OCI-LY7 (cell line): ENCODE data around the gene DMKN. TPM values are rescaled to one million over a fixed set of nuclear protein-coding genes. Genes with fewer than 3 reads are reported as not detected.
A peak's percentile ranks its signal among the peaks of the same experiment; 100 is the strongest.

Source experiments
- BruUV-seq: library from RNA; stranded (reverse); fragments of 400-500 nt; replicated peaks from 2 replicates; lab custom pipeline; 2021; lab: Mats Ljungman, UMichigan
- CTCF ChIA-PET: fragments of 300-600 bp; sonication (Branson Sonifier 250); formaldehyde crosslinking; loops from one replicate; lab custom pipeline; 2022; ENCODE audit warnings: antibody characterized with exemption; ENCODE audit not compliant: unreplicated experiment; lab: Charles Lee
- POLR2A ChIA-PET: fragments of 300-600 bp; sonication (Branson Sonifier 250); formaldehyde crosslinking; loops from one replicate; lab custom pipeline; 2022; ENCODE audit warnings: antibody characterized with exemption; lab: Charles Lee
- DNase-seq: peaks from one replicate; pipeline ENCODE4 v3.0.0-alpha.2; 2015; ENCODE audit warnings: low spot score
- H2AFZ ChIP-seq: fragments of 200-600 bp; sonication (generic), shearing (Covaris generic); 2 replicates; pipeline ENCODE4 v1.6.1; 2014; ENCODE audit warnings: mild to moderate bottlenecking, antibody characterized with exemption, low read length, moderate library complexity
- H3K27ac ChIP-seq: fragments of 200-600 bp; sonication (generic); 2 replicates; pipeline ENCODE4 v1.5.1; 2014; ENCODE audit warnings: mixed run types, low read depth, mild to moderate bottlenecking, moderate library complexity, low read length, inconsistent platforms; ENCODE audit not compliant: poor library complexity, severe bottlenecking
- H3K36me3 ChIP-seq: fragments of 200-600 bp; sonication (generic); 2 replicates; pipeline ENCODE4 v1.6.1; 2014; ENCODE audit warnings: mild to moderate bottlenecking, antibody characterized with exemption, low read length, moderate library complexity, mixed read lengths; ENCODE audit not compliant: insufficient read depth
- H3K4me1 ChIP-seq: fragments of 200-600 bp; sonication (generic); 2 replicates; pipeline ENCODE4 v1.5.1; 2014; ENCODE audit warnings: mild to moderate bottlenecking, low read length; ENCODE audit not compliant: insufficient read depth, poor library complexity, severe bottlenecking
- H3K4me2 ChIP-seq: fragments of 200-600 bp; sonication (generic); 2 replicates; pipeline ENCODE4 v1.6.1; 2014; ENCODE audit warnings: mild to moderate bottlenecking, low read length
- H3K4me3 ChIP-seq: fragments of 200-600 bp; sonication (generic); 2 replicates; pipeline ENCODE4 v1.5.1; 2014; ENCODE audit warnings: mild to moderate bottlenecking, low read depth, low read length; ENCODE audit not compliant: poor library complexity, severe bottlenecking
- H3K79me2 ChIP-seq: fragments of 200-600 bp; sonication (generic); 2 replicates; pipeline ENCODE4 v1.6.1; 2016; ENCODE audit warnings: low read depth, mild to moderate bottlenecking, low read length, moderate library complexity, mixed read lengths; ENCODE audit not compliant: insufficient read depth
- H3K9me2 ChIP-seq: fragments of 200-600 bp; sonication (generic); 2 replicates; pipeline ENCODE4 v1.6.1; 2016; ENCODE audit warnings: mild to moderate bottlenecking, low read length, mixed read lengths; ENCODE audit not compliant: insufficient read depth
- H3K9me3 ChIP-seq: fragments of 200-600 bp; sonication (generic); 2 replicates; pipeline ENCODE4 v1.6.1; 2014; ENCODE audit warnings: mild to moderate bottlenecking, mixed run types, low read length, mixed read lengths
- H4K20me1 ChIP-seq: fragments of 200-600 bp; sonication (generic); 2 replicates; pipeline ENCODE4 v1.6.1; 2014; ENCODE audit warnings: mild to moderate bottlenecking, antibody characterized with exemption, low read length, moderate library complexity, mixed read lengths; ENCODE audit not compliant: insufficient read depth
- EZH2phosphoT487 ChIP-seq: fragments of 200-600 bp; sonication (generic); IDR thresholded peaks from 2 replicates; pipeline ENCODE4 v1.6.1; 2018; ENCODE audit warnings: low read depth, borderline replicate concordance, mild to moderate bottlenecking, mixed run types, antibody characterized with exemption, low read length, moderate library complexity, mixed read lengths
- intact Hi-C: fragments of 100-400 bp; cut with micrococcal nuclease; formaldehyde crosslinking; loops from one replicate; pipeline ENCODE4 v1.10.0; 2022; ENCODE audit not compliant: unreplicated experiment
- total RNA-seq, 2 experiments: library from RNA; depleted of rRNA in 1 of 2; stranded (reverse); fragments of >200 nt in 1 of 2; shearing (Covaris generic) in 1 of 2; gene quantifications; 2 replicates each; pipeline ENCODE4 v1.2.3, GENCODE V29; 2014 to 2022
- TF ChIP-seq, protein P1 (sequence below): fragments of 200-600 bp; sonication (generic); conservative IDR thresholded peaks from 2 replicates; pipeline ENCODE4 v1.5.1; 2014; ENCODE audit warnings: mild to moderate bottlenecking, antibody characterized with exemption, low read length, moderate library complexity, mixed read lengths

Gene DMKN
- total RNA-seq, 2 experiments from 2014 or later: not detected

DNA sequence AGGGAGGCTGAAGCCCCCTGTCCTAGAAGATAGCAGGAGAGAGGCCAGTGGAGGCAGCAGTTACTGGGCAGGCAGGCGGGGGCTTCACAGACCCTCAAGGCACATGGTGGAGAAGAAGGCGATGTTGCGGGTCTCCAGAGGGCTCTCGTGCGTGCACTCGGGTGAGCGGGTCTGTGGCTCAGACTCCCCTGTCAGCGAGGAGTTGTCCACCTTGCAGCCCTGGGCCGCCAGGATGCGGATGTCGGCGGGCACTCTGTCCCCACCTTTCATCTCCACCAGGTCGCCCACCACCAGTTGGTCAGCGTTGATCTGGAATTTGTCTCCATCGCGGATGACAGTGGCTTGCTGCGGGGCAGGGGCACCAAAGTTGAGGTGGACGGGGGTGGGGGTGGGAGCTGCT is 46.8 kb upstream of the DMKN start:
- intact Hi-C loops: no loop called here
- POLR2A ChIA-PET: no interaction called here
- CTCF ChIA-PET: no interaction called here

DNA sequence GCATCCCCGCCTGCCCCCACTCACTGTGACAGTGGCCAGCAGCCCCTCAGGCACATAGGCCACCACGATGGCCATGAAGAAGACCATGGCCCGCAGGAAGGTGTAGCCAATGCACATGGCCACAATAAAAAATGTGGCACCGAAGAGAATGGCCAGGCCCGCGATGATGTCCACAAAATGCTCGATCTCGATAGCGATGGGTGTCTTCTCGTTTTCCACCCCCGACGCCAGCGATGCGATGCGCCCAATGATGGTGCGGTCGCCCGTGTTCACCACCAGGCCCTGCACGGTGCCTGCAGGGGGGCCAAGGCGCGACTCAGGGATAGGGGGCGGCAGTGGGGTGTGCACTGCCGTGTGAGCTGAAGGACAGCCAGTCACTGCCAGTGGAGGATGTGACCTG is 46.3 kb upstream of the DMKN start:
- BruUV-seq: no TSS peak
- Histone ChIP-seq H3K9me2 (no peaks in the 10 kb centered on the region), H4K20me1 (no peaks in the 10 kb centered on the region), H3K4me1 (peaks cover 18% of the 10 kb centered on the region), H3K79me2 (no peaks in the 10 kb centered on the region), H3K36me3 (no peaks in the 10 kb centered on the region), H3K9me3 (no peaks in the 10 kb centered on the region), H2AFZ (no peak overlapping the region), H3K4me3 (no peak overlapping the region), H3K27ac (no peak overlapping the region), H3K4me2 (no peak overlapping the region)
- intact Hi-C loops: loop anchor here (5.0 kb wide), 1 partner anchor 68 kb away; the partner anchor contains the start of gene RBM42
- TF ChIP-seq, protein P1, sequence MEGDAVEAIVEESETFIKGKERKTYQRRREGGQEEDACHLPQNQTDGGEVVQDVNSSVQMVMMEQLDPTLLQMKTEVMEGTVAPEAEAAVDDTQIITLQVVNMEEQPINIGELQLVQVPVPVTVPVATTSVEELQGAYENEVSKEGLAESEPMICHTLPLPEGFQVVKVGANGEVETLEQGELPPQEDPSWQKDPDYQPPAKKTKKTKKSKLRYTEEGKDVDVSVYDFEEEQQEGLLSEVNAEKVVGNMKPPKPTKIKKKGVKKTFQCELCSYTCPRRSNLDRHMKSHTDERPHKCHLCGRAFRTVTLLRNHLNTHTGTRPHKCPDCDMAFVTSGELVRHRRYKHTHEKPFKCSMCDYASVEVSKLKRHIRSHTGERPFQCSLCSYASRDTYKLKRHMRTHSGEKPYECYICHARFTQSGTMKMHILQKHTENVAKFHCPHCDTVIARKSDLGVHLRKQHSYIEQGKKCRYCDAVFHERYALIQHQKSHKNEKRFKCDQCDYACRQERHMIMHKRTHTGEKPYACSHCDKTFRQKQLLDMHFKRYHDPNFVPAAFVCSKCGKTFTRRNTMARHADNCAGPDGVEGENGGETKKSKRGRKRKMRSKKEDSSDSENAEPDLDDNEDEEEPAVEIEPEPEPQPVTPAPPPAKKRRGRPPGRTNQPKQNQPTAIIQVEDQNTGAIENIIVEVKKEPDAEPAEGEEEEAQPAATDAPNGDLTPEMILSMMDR: no peak
- TF ChIP-seq EZH2phosphoT487: no peak
- no peak for DNase-seq
- ChIA-PET CTCF (no interaction called here), POLR2A (no interaction called here)

More for the DNA sequence above, 46.8 kb upstream of the DMKN start:
- DNase-seq: no peak
- no peaks in the 10 kb centered on the region for H3K9me2 ChIP-seq
- H3K4me2 ChIP-seq: no peak overlapping the region
- peaks cover 18% of the 10 kb centered on the region for H3K4me1 ChIP-seq
- no peaks in the 10 kb centered on the region for H3K36me3 ChIP-seq
- no peaks in the 10 kb centered on the region for H3K9me3 ChIP-seq
- no peak overlapping the region for H2AFZ ChIP-seq
- H3K27ac ChIP-seq: no peak overlapping the region
- H3K4me3 ChIP-seq: no peak overlapping the region
- no peaks in the 10 kb centered on the region for H4K20me1 ChIP-seq
- TF ChIP-seq, protein P1: no peak
- no peak for TF ChIP-seq EZH2phosphoT487
- BruUV-seq: no TSS peak
- no peaks in the 10 kb centered on the region for H3K79me2 ChIP-seq

DNA sequence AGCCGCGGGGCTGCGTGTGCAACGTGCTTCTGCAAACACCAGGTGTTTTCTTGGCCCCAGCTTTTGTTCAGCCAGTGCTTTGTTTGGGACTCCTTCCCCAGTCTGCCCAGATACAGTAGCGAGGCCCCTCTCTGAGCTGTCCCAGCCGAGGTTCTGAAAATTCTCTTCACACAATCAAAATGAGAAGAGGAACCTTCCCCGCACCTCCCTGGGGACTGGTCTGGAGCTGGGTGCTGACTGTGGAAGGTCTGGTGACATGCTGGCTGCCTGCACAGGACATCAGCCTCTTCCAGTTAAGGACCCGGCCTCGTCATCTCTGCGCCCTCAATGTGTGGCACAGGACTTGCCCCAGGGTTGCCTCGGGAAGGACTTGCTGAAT is 45.8 kb upstream of the DMKN start:
- Histone ChIP-seq H3K4me3 (no peak overlapping the region), H3K9me3 (no peaks in the 10 kb centered on the region), H3K79me2 (no peaks in the 10 kb centered on the region), H3K9me2 (no peaks in the 10 kb centered on the region), H3K36me3 (no peaks in the 10 kb centered on the region), H2AFZ (no peak overlapping the region), H3K4me2 (no peak overlapping the region), H3K4me1 (peaks cover 18% of the 10 kb centered on the region), H3K27ac (no peak overlapping the region), H4K20me1 (no peaks in the 10 kb centered on the region)
- CTCF ChIA-PET: no interaction called here
- no peak for TF ChIP-seq EZH2phosphoT487
- TF ChIP-seq, protein P1: no peak
- BruUV-seq: no TSS peak
- POLR2A ChIA-PET: no interaction called here
- intact Hi-C loops: loop anchor here (5.0 kb wide), 1 partner anchor 68 kb away; the partner anchor contains the start of gene RBM42
- peak; percentile 69 for DNase-seq
